HG03103 (cell line): ENCODE measurements around the gene PHACTR2.
"Not testable (repeated sequence)": the region's sequence is repeated elsewhere in the genome, so short reads cannot be mapped to it uniquely, and the experiment has no call there.

ENCODE experiments used
- ATAC-seq: cut with Tn5 transposase; IDR thresholded peaks from one replicate; pipeline ENCODE4 v1.9.1; 2021; ENCODE audit warnings: low read depth; ENCODE audit not compliant: unreplicated experiment

Gene PHACTR2

DNA sequence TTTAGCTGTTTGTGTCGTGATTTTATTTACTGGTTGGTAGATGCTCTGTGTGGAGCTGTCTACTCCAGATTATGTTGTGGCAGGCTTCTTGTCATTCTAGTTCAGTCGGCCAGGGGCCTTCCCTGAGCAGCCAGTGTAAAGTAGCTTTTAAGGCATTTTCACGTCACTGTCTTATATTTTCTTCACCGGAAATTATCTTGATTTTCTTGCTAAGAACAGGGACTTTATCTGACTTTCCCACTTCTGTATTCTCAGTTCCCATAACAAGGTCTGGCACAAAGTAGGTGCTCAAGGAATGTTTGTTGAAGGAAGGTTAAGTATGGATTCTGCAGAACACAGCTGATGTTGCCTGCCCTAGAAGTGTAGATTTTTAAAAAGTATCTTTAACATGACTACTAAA lies 166.2 kb downstream of the PHACTR2 start:
- ATAC-seq = no peak

GRCh38 chr6:143845033-143845432 lies 167.3 kb downstream of the PHACTR2 start:
- ATAC-seq = no peak

DNA sequence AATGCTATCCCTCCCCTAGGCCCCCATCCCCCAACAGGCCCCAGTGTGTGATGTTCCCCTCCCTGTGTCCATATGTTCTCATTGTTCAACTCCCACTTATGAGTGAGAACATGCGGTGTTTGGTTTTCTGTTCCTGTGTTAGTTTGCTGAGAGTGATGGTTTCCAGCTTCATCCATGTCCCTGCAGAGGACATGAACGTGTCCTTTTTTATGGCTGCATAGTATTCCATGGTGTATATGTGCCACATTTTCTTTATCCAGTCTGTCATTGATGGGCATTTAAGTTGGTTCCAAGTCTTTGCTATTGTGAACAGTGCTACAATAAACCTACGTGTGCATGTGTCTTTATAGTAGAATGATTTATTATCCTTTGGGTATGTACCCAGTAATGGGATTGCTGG lies 173.9 kb downstream of the PHACTR2 start:
- ATAC-seq = not testable (repeated sequence)

DNA sequence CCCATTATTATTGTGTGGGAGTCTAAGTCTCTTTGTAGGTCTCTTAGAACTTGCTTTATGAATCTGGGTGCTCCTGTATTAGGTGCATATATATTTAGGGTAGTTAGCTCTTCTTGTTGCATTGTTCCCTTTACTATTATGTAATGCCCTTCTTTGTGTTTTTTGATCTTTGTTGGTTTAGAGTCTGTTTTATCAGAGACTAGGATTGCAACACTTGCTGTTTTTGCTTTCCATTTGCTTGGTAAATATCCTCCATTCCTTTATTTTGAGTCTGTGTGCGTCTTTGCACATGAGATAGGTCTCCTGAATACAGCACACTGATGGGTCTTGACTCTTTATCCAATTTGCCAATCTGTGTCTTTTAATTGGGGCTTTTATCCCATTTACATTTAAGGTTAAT lies 177.3 kb downstream of the PHACTR2 start:
- ATAC-seq = not testable (repeated sequence)

GRCh38 chr6:143856762-143857161 lies 179.0 kb downstream of the PHACTR2 start:
- not testable (repeated sequence) for ATAC-seq

- ATAC-seq = no peak
Observed at GRCh38 chr6:143857651-143858050, 179.9 kb downstream of the PHACTR2 start.

DNA sequence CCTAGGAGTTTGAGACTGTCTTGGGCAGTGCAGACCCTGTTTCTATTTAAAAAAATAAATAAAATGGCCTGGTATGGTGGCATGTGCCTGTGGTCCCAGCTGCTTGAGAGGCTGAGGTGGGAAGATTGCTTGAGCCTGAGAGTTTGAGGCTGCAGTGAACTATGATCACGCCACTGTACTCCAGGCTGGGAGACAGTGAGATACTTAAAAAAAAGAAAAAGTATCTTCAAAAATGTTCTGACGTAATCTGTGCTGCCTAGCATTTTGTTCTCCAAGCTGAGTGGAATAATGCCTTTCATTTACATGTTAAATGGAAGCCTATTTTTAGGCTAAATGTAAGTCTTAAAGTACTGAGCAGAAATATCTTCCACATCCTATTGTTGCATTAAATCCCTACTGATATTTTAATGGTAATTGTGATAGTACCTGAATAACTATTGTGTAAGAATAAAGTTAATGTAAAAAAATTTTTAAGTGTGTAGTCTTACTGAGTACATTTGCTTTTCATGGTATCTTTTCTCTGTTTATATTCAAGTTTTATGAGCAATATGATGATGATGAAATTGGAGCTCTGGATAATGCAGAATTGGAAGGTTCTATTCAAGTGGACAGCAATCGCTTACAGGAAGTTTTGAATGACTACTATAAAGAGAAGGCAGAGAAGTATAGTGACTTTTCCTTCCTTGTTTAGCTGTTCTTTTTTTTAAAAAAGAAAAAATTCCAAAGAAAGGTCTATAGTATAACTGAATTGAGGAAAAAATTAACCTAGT lies 182.3 kb downstream of the PHACTR2 start:
- no peak for ATAC-seq

DNA sequence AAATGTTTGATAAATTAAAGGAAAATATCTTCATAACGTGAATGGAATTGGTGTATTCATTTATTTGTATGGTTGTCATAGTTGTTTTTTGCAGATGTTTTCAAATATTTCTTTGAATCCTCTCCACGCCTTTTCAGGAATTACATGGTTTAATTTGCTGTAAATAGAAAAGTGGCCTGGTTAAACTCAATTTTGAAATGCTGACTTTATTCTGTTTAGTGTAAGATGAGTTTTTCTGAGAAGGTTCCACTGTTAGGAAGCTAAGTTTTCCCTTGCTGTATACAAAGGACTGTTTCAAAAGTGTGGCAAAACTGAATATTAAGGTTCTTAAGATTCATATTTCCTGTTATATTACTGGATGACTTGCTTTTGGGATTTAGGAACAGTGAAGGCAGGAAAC lies 186.0 kb downstream of the PHACTR2 start:
- ATAC-seq = no peak

- ATAC-seq = no peak
Observed at GRCh38 chr6:143864234-143864633, 186.5 kb downstream of the PHACTR2 start, which contains the start of gene ZC2HC1B. Gene ZC2HC1B (plus strand): TSS chr6:143864474. CDS start chr6:143864540, 66 bp downstream.

DNA sequence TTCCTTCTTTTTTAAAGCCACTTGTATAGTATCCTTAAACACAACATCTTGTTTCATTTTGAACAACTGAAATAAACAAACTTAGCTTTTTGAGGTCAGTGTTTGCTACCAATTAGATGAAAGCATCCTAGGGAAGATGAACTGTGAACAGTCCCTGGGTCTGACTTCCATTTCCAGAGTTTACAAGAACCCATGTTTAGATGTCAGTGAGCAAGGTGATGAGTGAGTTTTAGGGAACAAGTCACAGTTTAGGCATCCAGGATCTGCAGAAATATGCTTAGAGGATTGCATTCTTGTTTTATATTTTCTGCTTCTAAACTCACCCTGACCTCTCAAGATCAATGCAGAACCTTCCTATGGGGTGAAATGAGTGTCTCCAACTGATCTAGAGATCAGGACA lies 189.5 kb downstream of the PHACTR2 start:
- no peak for ATAC-seq

DNA sequence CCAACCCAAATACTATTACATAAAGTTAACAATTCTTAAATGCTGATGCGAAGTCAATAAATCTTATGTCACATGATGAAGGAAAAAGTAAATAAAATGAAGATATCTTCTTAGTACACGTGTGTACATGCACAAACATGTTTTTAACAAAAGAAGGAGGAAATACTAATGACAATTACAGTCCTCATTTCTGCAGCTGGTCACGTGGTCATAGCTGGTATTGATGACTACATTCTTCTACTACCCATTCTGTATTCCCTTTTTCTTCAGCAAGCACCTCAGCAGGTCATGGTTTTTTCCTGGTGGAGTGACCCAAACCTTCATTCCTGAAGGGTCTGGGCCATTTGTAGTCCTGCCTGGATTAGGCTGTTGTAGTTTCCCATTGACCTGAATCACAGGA lies 191.0 kb downstream of the PHACTR2 start:
- ATAC-seq = not testable (repeated sequence)

DNA sequence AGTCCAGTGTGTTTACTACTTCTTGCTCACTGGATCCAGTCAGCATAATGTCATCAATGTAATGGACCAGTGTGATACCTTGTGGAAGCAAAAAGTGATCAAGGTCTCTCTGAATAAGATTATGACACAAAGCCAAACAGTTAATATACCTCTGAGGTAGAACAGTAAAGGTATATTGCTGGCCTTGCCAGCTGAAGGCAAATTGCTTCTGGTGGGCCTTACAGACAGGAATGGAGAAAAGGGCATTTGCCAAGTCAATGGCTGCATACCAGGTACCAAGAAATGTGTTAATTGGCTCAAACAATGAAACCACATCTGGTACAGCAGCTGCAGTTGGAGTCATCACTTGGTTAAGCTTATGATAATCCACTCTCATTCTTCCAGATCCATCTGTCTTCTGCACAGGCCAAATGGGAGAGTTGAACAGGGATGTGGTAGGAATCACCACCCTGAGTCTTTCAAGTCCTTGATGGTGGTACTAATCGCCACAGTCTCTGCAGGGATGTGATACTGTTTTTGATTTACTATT lies 193.5 kb downstream of the PHACTR2 start:
- ATAC-seq = not testable (repeated sequence)

- ATAC-seq = peak; percentile 87
Observed at GRCh38 chr6:143872201-143872600, 194.4 kb downstream of the PHACTR2 start.

GRCh38 chr6:143873600-143873999 lies 195.8 kb downstream of the PHACTR2 start:
- ATAC-seq = not testable (repeated sequence)

GRCh38 chr6:143874503-143874902 lies 196.7 kb downstream of the PHACTR2 start:
- ATAC-seq = not testable (repeated sequence)

- ATAC-seq = no peak
Observed at GRCh38 chr6:143877584-143878271, 200.0 kb downstream of the PHACTR2 start.

GRCh38 chr6:143878272-143878760 lies 200.6 kb downstream of the PHACTR2 start:
- no peak for ATAC-seq

DNA sequence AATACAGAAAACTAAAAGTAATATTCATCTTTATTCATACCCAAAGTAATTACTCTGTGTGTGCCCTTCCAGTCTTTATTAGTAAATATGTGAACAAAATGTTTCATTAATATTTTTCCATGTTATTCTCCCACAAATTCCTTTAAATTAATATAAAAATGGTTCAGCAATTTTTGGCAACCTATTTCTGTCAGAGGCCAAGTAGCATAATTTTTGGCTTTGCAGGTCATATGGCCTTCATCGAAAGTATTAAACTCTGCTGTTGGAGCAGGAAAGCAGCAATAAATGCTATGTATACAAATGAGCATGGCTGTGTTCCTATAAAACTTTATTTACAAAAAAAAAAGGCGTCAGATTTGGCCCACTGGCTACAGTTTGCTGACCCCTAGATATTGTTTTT lies 202.6 kb downstream of the PHACTR2 start:
- ATAC-seq = no peak
